ENCODE measurements around the gene OR11H12.
"Not testable (repeated sequence)": the region's sequence is repeated elsewhere in the genome, so short reads cannot be mapped to it uniquely, and the experiment has no call there.

The OR11H12 gene

DNA sequence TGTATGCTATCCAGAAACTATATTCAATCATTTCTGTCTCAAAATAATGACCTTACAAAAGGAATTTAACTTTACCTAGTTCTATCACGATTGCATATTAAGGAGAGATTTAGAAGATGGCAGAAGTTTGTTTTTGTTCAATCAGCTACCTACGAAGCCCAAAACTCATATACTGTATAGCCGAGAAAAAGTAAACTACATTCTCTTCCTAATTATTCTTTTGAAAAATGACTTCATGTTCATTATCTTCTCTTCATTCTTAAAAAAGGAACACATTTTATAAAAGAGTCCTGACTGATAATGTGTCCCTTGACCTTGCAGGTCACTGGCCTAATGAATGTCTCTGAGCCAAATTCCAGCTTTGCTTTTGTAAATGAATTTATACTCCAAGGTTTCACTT is at the start of gene OR11H12:
Gene OR11H12 (plus strand): TSS at position 301 of the 400 bp plus-strand sequence. CDS start 0 bp downstream, at position 301.
- H3K4me1 Mint-ChIP-seq; H3K9me3 Mint-ChIP-seq; H3K27ac Mint-ChIP-seq; H3K4me3 Mint-ChIP-seq; H3K27me3 Mint-ChIP-seq (ENCODE audit: low read depth); H3K36me3 Mint-ChIP-seq (ENCODE audit: low read depth): not testable (repeated sequence)

DNA sequence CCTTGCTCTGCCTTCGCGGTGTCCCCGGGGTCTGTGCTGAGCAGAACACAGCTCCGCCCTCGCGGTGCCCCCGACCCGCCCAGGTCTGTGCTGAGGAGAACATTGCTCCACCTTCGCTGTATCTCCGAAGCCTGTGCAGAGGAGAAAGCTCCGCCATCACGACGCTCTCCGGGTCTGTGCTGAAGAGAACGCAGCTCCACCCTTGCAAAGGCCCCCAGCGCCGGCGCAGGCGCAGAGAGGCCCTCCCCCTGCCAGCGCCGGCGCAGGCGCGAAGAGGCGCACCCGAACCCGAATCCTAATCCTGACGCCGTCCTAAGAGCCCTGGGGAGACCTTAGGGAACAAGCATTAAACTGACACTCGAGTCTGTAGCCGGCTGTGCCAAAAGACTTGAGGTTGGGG is 18.0 kb upstream of the OR11H12 start:
- not testable (repeated sequence) for H3K27me3 Mint-ChIP-seq (ENCODE audit: low read depth); H3K4me3 Mint-ChIP-seq

DNA sequence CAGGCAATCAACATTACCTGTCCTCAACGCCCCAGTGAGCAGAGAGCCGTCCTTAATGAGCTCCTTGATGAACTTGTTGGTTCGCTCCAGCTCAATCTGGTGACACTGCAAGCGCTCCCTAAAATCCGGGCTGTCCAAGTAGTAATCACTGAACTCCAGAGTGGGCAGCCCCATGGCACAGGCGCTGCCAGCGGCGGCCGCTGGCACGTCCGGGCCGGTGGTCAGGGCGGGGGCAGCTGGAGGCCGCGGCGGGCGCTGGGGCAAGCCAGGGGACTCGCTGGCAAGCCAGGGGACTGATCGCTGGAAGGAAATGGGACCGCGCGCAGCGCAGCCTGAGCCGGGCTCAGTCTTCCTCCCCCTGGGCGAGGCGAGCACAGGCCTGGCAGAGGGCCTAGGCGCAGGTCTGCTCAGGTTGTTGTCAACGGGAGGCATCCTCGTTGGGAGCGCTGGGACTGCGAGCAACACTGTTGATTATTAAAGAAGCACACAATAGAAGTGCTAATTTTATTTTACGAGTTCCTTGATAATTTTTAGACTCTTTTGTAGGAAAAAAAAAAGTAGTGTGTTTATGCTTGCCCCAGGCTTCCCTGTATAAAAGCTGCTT is 25.8 kb downstream of the OR11H12 start:
- not testable (repeated sequence) for H3K27ac Mint-ChIP-seq; H3K4me3 Mint-ChIP-seq; H3K9me3 Mint-ChIP-seq; H3K4me1 Mint-ChIP-seq; H3K27me3 Mint-ChIP-seq (ENCODE audit: low read depth); H3K36me3 Mint-ChIP-seq (ENCODE audit: low read depth)

More for the DNA sequence above, 18.0 kb upstream of the OR11H12 start:
- H3K27ac Mint-ChIP-seq; H3K36me3 Mint-ChIP-seq (ENCODE audit: low read depth); H3K4me1 Mint-ChIP-seq; H3K9me3 Mint-ChIP-seq: not testable (repeated sequence)

- not testable (repeated sequence) for H3K4me1 Mint-ChIP-seq, H3K27ac Mint-ChIP-seq
Observed at GRCh38 chr14:18636066-18636465, 35.1 kb downstream of the OR11H12 start.

GRCh38 chr14:18638032-18638431 is 37.1 kb downstream of the OR11H12 start:
- H3K4me3 Mint-ChIP-seq; H3K4me1 Mint-ChIP-seq; H3K27me3 Mint-ChIP-seq (ENCODE audit: low read depth); H3K9me3 Mint-ChIP-seq; H3K36me3 Mint-ChIP-seq (ENCODE audit: low read depth); H3K27ac Mint-ChIP-seq: not testable (repeated sequence)

More at GRCh38 chr14:18636066-18636465, 35.1 kb downstream of the OR11H12 start:
- H3K27me3 Mint-ChIP-seq (ENCODE audit: low read depth); H3K4me3 Mint-ChIP-seq; H3K36me3 Mint-ChIP-seq (ENCODE audit: low read depth); H3K9me3 Mint-ChIP-seq: not testable (repeated sequence)

DNA sequence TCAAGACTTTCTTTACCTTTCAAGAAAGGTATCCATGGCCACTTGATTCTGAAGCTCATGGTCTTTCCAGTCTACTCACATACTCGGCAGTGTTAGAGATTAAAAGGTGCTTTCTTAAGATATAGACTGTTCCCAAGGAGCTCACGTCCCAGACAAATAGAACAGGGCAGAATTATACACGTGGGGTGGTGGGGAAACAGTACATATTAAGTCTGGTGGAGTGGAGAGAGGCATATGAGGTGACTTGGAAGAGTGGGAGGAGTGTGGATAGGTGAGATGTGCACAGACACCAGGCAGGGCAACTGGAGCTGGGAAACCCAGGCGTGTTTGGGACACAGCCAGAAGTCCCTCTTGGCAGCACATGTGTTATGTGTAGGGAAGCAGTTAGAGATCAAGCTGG is 37.9 kb downstream of the OR11H12 start:
- H3K27me3 Mint-ChIP-seq (ENCODE audit: low read depth); H3K4me1 Mint-ChIP-seq: not testable (repeated sequence)

GRCh38 chr14:18646075-18646730 is 45.3 kb downstream of the OR11H12 start:
- H3K27ac Mint-ChIP-seq; H3K4me3 Mint-ChIP-seq; H3K36me3 Mint-ChIP-seq (ENCODE audit: low read depth); H3K9me3 Mint-ChIP-seq; H3K4me1 Mint-ChIP-seq; H3K27me3 Mint-ChIP-seq (ENCODE audit: low read depth): not testable (repeated sequence)

More for the DNA sequence above, 37.9 kb downstream of the OR11H12 start:
- H3K4me3 Mint-ChIP-seq; H3K36me3 Mint-ChIP-seq (ENCODE audit: low read depth); H3K9me3 Mint-ChIP-seq; H3K27ac Mint-ChIP-seq: not testable (repeated sequence)

Data from nephron (organoid).